HG02852 (cell line): ENCODE measurements around the gene KIRREL2.
"Not testable (repeated sequence)": the region's sequence is repeated elsewhere in the genome, so short reads cannot be mapped to it uniquely, and the experiment has no call there.

ENCODE experiments used
- ATAC-seq: cut with Tn5 transposase; IDR thresholded peaks from one replicate; pipeline ENCODE4 v1.9.1; 2021; ENCODE audit warnings: mild to moderate bottlenecking, moderate library complexity; ENCODE audit not compliant: unreplicated experiment

KIRREL2 gene

DNA sequence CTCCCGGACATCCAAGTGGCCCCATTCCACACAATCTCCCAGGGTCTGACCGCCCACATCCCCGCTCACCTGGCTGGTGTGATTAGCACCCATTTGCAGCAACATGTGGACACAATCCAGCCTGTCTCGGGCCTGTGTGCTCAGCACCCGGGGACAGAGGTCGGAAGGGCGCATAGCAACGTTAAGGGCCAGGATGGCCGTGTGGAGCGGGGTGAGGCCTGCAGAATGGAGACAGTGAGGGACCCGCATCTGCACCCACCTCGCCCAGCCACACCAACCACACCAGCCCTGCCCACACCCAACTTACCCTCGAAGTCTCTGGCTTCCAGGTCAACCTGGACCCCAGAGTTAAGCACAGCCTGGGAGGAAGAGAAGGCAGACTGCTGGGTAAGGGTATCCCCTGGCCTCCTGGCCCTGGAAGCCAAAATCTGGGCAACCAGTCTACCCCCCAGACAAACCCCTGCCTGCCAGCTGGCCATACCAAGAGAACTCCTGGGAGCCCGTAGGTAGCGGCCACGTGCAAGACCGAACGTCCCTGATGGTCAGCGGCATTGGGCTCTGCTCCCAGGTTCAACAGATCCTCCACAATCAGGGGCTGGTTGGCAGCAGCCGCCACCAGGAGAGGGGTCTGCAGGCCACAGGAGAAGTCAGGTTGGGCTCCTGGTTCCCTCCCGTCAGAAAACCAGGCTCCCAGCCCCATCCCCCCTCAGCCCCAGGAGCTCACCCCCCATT lies 39.4 kb downstream of the KIRREL2 start:
- ATAC-seq: no peak

DNA sequence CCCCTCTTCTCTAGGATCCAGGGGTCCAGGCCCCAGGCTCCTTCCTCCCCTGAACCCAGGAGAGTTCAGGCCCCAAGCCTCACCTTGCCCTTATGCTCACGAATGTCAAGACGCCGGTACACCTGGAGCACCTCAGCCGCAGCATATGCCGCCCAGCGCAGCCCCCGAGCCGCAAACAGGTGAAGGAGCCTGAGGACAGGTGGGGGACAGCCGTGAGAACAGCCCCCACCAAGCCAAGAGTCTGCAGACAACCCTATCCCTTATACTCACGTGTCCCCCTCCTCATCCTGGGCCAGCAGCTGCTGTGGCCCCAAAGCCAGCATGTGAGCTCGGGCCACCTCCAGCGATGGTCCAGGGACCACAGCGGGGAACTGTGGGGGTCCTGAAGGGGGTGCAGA lies 39.9 kb downstream of the KIRREL2 start:
- no peak for ATAC-seq

DNA sequence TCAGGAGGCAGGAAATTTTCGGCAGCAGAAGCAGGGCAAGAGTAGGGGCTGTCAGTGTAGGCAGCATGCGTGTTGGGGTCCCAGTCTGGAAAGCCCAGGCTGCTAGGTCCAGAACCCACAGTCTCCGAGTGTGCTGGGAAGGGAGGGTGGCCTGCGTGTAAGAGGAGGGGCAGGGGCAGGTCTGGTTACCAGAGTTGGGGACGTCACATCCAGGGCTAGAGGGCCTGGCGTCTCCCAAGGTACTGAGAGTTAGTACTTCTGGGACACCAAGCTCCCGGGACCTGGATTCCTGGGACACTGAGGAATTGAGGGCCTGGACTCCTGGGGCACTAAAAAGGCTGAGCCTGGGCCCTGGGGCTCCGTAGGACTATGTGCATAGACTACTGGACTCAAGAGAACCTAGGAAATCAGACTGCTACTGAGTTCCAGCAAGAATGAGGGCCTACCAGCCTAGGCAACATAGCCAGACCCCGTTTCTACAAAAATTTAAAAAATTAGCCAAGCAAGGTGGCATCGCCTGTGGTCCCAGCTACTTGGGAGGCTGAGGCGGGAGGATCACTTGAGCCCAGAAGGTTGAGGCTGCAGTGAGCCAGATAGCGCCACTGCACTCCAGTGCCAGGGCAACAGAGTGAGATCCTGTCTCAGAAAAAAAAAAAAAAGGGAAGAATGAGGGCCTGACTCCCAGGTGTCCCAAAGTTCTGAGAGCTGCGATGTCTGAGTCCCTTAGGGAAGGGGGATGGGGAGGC lies 41.2 kb downstream of the KIRREL2 start:
- no peak for ATAC-seq

DNA sequence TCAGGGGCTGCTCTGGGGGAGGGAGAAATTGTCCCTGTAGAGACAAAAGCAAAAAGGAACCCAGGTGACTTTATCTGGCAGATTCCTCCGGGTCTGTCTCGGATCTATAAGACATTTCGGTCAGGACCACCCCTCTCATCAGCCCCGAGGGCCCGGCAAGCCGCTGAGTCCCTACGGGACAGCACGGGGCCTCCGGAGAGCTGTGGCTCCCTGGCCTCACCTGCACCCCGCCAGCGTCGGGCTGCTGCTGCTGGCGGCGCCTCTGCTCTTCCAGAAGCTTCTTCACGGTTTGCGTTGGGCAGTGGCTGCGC lies 41.7 kb downstream of the KIRREL2 start:
- no peak for ATAC-seq

DNA sequence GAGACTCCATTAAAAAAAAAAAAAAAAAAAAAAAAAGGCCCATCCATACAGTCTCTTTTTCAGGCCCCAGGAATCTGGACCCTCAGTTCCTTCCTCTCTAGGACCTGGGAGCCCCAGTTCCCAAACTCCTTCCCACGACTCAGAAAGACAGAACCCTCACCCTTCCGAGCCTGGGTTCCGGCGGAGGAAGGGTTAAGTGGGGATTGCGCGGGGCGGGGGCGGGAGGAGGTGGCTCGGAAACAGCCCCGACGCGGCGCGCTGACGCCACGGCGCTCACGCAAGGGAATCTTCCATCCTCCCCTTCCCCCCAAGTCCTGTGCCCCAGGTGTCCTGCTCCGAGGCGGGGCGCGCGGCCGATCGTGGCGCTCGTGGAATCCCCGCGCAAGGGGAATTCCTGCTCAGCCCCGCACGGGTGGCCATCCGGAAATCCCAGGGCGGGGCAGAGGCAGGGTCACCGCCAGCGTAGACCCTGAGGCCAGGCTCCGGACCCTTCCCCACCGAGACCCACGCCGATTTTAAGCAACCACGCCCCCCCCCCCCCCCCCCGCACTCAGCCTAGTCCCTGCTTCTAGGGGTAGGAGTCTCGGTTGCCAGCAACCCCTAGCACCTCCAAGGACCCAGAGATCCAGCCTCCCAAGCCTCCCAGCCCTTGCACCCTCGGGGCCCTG lies 43.0 kb downstream of the KIRREL2 start:
- ATAC-seq: peak; percentile 49

DNA sequence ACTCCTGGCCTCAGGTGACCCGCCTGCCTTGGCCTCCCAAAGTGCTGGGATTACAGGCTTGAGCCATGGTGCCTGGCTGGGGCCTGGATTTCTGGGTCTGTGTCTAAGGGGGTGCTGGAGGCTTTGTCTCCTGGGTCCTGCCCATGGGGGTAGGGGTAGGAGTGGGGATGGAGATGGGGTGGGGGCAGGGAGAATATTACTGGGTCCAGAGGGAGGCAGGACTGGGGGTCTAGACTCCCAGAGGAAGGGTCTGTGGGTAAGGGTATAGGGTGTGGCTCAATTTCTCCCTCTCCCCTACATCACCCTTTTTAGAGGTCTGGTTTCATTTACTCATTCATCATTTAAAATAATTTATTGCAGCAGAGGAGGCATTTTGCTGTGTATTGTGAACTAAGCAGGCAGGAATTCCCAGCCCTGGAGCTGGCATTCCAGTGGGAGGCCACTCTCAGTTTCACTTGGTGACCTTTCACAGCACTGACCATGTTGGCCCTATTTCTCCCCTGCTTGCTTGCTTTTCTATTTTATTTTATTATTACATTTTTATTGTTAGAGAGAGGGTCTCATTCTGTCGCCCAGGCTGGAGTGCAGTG lies 44.4 kb downstream of the KIRREL2 start:
- no peak for ATAC-seq

DNA sequence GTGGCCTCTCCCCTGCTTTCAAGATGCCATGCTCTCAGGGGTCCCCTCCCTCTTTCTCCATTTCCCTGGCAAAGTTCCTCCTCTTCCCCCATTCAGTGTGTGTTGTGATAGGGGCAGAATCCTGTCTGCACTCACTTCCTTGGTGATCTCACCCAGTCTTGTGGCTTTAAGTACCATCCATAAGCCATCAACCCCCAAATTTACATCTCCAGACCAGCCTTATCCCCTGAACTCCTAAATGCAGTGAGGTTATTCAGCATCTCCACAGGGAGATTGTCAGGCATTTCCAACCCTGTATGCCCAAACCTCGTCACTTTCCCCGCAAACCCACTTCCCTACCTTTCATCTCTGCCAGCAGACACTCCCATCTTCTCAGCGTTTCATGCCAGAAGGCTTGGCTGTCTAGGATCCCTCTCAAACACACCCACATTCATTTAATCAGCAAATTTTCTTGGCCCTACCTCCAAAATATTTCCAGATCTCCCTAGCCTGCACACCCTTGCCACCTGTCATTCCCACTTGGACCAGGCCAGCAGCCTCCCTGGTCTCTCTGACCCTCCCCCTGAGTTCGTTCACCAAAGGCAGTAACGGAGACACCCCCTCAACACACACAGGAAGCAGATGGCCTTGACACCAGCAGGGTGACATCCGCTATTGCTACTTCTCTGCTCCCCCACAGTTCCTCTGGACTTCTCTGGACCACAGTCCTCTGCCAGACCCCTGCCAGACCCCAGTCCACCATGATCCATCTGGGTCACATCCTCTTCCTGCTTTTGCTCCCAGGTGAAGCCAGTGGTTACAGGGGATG lies 45.3 kb downstream of the KIRREL2 start, which contains the start of gene HCST:
Gene HCST, plus strand, starts transcription at position 676 of the 808 bp plus-strand sequence. Its CDS starts 65 bp downstream, at position 741.
- ATAC-seq: no peak

DNA sequence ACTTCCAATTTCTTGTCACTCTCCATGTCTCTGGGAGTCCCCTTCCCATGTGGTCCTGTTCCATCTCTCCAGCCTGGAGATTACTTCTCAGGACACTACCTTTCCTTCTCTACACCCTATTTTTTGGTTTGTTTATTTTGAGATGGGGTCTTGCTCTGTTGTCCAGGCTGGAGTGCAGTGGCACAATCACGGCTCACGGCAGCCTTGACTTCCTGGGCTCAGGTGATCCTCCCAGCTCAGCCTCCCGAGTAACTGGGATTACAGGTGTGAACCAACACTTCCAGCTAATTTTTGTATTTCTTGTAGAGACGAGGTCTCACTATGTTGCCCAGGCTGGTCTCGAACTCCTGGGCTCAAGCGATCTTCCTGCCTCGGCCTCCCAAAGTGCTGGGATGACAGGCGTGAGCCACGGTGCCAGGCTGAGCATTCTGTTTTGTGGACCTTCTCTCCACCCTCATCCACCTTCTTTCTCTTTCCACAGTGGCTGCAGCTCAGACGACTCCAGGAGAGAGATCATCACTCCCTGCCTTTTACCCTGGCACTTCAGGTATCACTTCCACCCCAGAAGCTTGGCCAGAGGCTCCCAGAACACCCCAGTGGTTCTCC lies 46.3 kb downstream of the KIRREL2 start:
- no peak for ATAC-seq

DNA sequence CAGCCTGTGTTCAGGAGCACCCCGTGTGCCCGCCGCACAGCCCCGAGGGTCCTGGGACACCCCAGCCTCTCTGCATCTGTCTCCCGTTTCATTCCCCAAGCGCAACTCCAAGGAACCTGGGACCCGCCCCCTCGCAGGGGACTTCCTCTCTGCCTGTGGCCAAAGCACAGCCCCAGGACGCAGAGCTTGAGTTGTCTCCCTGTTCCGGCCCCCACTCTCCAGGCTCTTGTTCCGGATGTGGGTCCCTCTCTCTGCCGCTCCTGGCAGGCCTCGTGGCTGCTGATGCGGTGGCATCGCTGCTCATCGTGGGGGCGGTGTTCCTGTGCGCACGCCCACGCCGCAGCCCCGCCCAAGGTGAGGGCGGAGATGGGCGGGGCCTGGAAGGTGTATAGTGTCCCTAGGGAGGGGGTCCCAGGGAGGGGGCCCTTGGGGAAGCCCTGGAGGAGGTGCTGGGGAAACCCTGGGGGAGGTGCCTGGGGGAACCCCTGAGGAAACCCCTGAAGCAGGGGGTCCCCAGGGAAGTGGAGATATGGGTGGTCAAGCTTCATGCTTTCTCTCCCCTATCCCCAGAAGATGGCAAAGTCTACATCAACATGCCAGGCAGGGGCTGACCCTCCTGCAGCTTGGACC lies 47.0 kb downstream of the KIRREL2 start:
- peak; percentile 30 for ATAC-seq

DNA sequence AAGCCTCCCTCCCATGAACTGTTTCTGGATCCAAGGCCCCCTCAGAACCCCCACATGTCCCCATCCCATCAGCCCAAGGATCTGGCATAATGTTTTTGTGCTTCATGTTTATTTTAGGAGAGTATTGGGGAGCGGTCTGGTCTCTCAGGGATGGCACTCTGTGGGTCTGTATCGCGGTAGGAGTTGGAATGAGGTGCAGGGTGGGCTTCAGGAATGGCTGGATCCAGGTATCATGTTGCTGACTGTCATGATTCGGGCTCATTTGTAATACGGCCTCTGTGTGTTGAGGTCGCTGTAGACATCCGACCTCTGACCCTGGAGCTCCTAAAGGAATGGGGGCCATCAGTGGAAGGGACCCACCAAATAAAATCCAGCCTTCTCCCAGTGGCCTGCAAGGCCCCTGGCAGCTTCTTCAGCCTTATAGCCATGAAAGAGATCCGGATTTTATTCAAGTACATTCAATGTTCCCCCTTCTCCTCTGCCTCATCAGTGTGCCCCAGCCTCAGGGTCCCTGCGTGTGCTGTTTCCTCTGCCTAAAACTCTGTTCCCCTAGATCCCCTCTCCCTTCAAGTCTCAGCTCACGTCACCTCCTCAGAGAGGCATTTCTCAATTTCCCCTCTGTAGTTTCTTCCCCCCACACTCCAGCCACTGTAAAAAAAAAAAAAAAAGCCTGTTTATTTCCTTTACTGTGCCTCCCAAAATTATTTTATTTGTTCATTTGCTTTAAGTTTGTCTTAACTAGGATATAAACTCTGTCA lies 47.8 kb downstream of the KIRREL2 start:
- no peak for ATAC-seq

DNA sequence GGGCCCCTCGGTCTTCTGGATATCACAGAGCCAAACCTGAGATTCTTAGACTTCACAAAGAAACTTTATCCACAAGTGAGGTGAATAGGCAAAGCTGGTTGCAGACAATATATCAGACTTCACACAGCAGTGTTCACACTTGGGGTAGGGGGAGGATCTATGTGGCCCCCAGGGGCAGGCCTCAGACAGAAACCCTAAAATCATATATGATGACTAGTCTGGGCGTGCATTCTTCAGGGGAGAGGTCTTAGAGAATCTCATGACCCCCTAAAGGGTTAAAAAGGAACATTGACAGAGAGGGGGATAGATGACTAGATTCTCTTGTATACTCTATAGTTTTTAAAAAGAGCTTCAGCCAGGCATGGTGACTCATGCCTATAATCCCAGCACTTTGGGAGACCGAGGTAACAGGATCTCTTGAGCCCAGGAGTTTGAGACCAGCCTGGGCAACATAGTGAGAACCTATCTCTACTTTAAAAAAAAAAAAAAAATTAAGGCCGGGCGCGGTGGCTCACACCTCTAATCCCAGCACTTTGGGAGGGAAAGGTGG lies 48.5 kb downstream of the KIRREL2 start:
- ATAC-seq: no peak

DNA sequence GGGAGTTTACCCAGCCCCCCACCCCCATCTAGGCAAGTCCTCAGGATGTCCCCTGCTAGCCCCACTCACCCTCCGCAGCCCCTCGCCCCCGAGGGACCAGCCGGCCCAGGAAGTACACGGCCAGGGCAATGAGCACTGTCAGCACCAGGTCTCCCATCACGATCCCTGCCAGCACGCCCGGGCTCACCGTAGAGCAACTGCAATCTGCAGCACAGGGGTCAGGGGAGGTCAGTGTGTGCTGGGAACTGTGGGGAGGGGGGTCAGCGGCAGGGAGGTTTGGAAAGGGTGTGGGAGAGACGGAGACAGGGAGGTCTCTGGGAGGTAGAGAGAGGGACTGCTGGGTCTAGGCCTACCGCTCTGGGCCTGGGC lies 50.6 kb downstream of the KIRREL2 start:
- ATAC-seq: no peak

DNA sequence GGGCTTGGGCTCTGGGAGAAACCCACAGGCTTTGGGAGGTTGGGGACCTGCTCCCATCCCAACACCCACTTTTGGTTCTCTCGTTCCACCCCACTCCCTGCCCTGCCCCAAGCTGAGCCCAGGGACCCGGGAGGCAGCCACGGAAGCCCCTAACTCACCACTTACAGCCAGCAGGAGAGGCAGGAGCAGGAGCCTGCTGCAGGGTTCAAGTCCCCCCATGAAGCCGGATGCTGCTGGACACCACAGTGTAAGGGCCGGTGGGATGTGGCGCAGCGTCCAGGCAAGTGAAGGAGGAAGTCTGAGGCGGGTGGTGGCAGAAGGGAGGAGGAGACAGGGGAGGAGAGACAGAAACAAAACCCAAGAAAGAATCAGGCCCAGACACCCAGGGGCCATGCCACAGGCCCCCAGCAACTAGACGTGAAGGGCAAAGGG lies 51.3 kb downstream of the KIRREL2 start, which contains the start of gene TYROBP:
Gene TYROBP, minus strand, starts transcription at position 286 of the 432 bp plus-strand sequence. Its CDS starts 67 bp downstream, at position 219.
- ATAC-seq: no peak

DNA sequence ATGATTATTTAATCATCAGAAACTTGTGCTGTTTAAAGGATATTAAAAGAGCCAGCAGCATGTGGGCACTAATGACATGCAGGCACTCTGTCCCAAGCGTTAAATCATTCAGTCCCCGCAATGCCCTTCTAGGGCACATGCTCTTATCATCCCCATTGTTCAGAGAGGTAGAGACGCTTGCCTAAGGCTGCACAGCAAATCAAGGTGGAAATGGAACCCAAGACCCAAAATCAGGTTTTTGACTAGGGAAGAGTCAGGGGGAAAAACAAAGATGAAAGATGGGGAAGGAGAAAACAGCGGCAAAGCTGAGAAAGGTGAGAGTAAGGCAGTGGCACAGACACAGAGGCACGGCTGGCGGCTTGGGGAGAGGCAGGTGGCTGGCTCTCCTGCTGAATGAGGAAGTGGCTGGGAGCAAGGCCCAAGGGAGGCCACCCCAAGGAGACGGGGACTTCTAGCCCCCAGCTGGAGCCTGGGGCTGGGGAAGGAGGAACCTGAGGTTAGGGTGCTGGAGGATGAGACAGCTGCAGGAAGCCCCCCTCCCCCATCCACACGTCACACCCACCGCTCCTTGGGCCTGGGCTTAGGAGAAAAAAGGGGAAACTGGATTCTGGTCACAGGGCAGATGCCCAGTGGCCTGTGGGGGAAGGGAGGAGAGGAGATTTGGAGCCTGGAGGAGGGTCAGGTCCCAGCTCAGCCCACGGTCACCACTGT lies 52.4 kb downstream of the KIRREL2 start:
- ATAC-seq: no peak

DNA sequence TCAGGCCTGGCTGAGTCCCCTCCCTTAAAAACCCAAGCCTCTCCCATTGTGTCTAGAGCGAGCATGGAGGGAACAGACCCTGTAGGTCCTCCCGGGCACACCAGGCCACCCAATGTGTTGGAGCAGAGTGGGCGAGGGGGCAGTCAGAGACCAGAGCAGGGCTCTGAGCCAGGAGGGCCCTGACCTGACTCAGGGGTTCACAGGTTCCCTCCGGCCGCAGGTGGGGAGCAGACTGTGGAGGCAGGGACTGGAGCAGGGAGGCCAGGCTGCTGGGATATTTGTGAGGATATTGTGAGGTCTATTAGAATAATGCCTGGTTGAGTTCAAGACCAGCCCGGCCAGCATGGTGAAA lies 52.9 kb downstream of the KIRREL2 start:
- no peak for ATAC-seq

DNA sequence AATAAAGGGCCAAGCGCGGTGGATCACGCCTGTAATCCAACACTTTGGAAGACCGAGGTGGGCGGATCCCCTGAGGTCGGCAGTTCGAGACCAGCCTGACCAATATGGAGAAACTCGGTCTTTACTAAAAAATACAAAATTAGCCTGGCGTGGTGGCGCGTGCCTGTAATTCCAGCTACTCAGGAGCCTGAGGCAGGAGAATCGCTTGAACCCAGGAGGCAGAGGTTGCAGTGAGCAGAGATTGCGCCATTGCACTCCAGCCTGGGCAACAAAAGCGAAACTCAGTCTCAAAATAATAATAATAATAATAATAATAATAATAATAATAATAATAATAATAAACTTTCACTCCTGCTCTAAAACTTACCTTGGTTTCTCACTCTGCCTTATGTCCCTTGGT lies 53.6 kb downstream of the KIRREL2 start:
- not testable (repeated sequence) for ATAC-seq

DNA sequence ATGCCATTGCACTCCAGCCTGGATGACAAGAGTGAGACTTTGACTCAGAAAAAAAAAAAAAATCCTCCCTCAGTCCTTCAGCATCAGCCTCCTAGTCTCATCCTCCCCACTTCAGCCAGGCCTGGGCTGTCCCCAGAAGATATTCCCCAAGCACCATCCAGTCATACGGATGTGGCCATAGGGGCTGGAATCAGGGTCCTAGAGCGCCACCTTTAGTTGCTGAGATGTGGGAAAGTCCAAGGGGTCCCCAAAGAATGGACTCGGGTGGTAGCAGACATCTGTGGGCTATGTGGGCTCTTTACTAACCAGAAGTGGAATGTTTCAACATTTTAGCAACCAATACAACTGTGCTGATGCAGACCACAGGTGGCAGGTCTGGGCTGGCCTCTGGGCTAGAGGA lies 54.5 kb downstream of the KIRREL2 start:
- ATAC-seq: no peak

DNA sequence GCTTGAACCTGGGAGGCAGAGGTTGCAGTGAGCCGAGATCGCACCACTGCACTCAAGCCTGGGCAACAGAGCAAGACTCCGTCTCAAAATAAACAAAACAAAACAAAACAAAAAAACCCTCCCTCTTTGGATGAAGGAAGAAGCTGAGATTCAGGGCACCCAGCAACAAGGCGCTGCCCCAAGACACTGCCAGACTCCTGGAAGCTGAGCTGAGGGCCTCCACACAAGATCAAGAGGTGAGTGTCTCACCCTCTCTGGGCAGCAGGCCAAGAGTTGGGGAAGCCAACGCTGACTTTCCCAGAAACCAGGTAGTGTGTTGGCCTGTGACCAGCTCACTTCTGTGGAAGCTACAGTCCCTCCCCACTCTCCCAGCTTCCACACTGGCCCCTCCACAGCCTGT lies 55.1 kb downstream of the KIRREL2 start:
- no peak for ATAC-seq
